T-helper 2 cell (primary cell): ENCODE data around the gene SETBP1.

ENCODE experiments used
- DNase-seq, 5 experiments: peaks; one replicate each; pipeline versions ENCODE4 v3.0.0 to v3.0.0-alpha.2; 2012 to 2022

SETBP1 gene

GRCh38 chr18:44817831-44818473 is 137.3 kb downstream of the SETBP1 start:
- no peak for DNase-seq

GRCh38 chr18:44818668-44819403 is 138.1 kb downstream of the SETBP1 start:
- peak in 1 of 5 experiments; percentile 81 for DNase-seq

GRCh38 chr18:44819944-44820510 is 139.3 kb downstream of the SETBP1 start:
- no peak for DNase-seq

DNA sequence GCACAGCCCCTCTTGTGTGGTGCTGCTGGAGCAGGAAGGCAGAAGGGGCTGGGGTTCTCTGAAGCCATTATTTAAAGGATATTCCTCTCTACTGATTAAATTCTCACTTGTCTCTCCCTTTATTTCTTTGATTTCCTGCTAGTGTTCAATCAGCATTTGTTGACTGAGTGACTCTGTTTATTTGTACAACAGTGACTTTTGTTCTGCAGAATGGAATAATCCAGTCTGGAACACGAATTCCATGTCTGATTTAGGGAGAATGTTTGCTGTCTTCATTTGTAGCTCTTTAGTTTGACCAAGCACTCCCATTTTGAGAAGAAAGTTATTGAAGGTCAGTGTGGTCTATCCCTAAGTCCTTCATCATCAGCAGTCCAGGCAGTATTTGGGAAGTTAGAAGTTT is 141.2 kb downstream of the SETBP1 start:
- DNase-seq = no peak

- no peak for DNase-seq
Measured at GRCh38 chr18:44823286-44823685, 142.6 kb downstream of the SETBP1 start.

DNA sequence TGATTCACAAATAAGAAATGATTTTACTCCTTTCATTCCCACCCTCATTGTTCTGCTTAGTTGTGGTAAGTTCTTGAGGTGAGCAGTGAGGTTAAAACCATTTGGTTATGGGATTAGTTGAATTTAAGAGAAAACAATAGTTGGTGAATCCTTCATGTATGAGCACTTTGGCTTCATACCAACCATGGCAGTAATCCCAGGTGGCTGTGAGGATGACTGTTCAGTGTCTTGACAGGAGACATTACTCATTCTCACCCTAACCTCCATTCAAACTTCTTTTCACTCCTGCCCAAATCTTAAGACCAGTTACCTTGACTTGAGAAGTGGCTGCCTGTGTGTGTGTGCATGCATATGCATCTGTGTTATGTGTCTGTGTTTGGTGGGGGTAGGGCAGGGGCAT is 143.1 kb downstream of the SETBP1 start:
- no peak for DNase-seq

DNA sequence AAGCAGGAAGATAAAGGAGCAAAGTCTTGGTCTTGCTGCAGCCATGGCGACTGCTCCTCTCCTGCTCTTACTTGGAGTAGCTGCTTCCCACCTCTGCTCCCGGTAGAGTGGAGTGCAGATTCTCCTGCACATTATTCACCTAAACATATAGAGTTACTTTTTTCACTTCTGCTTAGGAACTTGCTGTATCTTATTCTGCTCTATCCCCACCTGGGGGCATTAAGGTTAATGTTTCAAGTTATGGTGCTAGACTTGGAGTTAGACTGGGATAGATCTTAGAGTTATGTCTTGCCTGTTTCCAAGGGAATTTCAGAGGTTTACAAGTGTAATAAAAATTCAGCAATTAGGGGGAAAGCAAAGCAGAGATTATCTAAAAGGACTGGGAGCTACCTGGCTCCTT is 144.2 kb downstream of the SETBP1 start:
- no peak for DNase-seq

DNA sequence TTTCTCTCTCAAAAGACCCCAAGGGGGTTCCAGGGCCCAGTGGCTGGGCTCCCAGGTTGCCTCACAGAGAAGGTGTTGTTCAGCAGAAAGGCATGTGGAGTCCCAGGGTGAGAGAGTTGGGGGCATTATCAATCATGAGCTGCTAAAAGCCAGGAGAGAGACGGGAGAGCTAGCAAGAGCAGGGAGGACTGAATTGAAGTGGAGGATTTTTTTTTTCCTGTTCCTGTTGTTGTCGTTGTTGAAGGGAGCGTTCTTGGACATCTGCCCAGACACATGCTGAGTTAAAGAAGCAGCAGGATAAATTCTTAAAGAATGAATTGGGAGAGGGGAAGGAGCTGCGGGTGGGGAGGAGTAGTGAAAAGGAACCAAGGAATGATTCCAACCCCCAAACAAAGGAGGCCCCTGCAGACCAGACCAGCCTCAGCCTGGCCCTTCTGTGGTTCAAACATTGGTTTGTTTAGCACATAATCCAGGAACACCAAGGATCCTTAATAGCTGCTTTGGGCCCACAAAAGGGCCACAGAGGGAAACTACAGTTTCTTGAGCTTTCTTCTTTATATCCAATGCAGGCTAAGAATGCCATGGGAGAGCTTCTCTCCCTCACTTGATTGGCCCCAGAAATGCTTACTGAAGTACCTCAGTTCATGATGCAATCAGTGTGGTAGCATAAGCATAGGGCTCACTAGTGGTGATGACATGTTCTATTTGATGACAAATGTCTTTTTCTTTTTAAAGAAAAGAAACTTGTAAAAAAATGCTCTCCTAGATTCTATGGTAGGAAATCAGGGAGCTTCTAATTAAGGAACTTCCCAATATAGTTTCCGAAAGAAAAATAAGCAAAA is 146.0 kb downstream of the SETBP1 start:
- DNase-seq = no peak

- no peak for DNase-seq
Measured at GRCh38 chr18:44828080-44828479, 147.4 kb downstream of the SETBP1 start.

DNA sequence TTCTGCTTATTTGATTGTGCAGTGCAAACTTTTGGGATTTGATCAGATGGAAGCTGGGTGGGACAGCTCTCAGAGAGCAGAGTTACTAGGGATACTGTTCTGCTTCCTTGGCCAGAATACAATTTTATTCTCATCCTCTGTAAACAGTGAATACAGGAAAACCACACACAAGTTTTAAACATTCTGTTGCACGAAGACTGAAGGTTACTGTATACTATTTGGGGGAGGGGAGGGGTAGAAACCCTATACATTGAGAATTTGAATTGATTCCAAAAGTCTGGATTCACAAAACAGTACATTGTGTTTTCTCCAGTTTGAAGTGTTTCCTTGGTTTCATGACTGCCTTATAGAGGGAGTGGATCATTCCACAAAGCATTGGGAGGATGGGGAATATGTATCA is 149.9 kb downstream of the SETBP1 start:
- DNase-seq = no peak

- no peak for DNase-seq
Measured at GRCh38 chr18:44833786-44834185, 153.1 kb downstream of the SETBP1 start.

GRCh38 chr18:44834867-44835469 is 154.3 kb downstream of the SETBP1 start:
- peak in 1 of 5 experiments; percentile 43 for DNase-seq

- no peak for DNase-seq
Measured at GRCh38 chr18:44835703-44836102, 155.0 kb downstream of the SETBP1 start.

DNA sequence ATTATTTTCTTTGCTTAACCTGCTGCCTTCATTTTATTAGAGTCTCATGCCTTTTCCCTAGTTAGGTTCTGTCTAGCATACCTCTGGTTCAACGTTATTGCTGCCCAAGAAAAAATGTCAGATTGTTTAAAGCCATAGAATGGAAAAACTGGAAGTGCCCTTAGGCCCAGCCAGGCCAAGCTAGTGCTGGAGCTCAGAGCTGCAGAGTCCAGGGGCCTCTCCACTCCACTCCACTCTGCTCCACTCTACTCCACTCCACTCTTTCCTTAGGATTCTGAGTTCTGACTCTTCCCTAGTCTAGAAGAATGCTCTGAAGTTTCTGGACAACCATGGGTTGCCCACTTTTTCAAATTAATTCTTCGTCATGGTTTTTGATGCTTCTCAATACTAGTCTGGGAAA is 155.6 kb downstream of the SETBP1 start:
- no peak for DNase-seq

GRCh38 chr18:44837482-44838180 is 156.9 kb downstream of the SETBP1 start:
- no peak for DNase-seq

- peak in 4 of 5 experiments; percentile 11 to 93 (median 36) for DNase-seq
Measured at GRCh38 chr18:44838971-44839666, 158.4 kb downstream of the SETBP1 start.

GRCh38 chr18:44840058-44840790 is 159.5 kb downstream of the SETBP1 start:
- no peak for DNase-seq

GRCh38 chr18:44841221-44841620 is 160.5 kb downstream of the SETBP1 start:
- DNase-seq = no peak

- no peak for DNase-seq
Measured at GRCh38 chr18:44841752-44842587, 161.3 kb downstream of the SETBP1 start.
